ENCODE results near the gene TFF1. TPM values are rescaled to one million over a fixed set of nuclear protein-coding genes. Genes with fewer than 3 reads are reported as not detected.

Gene TFF1
- total RNA-seq, 1 donor from 2014 or later, result not detected

- DNase-seq (ENCODE audit: low spot score), result no peak
Observed at GRCh38 chr21:42317826-42318746, 48.2 kb downstream of the TFF1 start.

- DNase-seq (ENCODE audit: low spot score), result no peak
Observed at GRCh38 chr21:42317341-42317741, 49.0 kb downstream of the TFF1 start.

DNA sequence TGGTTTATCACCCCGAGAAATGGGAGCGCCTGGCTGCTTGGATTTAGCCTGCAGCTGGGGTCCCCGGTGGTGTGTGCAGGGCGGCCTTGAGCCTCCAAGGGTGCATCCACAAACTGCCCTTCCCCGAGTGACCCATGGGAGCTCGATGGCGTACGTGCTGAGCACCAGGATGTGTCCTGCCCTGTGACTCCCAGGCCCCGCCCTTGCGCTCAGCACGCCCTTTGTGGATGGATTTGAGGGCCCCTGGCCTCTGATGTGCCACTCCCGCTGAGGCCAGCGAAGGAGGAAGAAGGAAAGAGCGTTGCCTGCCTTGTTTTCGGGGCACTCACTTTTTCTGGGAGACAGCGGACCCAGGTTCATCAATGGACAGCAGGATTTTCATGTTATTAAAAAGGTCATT lies 49.4 kb downstream of the TFF1 start:
- no peak for DNase-seq (ENCODE audit: low spot score)

GRCh38 chr21:42315296-42315891 lies 50.9 kb downstream of the TFF1 start, which contains the start of gene TFF3:
Gene TFF3 (minus strand): TSS chr21:42315409. CDS start chr21:42315374, 35 bp downstream.
- DNase-seq (ENCODE audit: low spot score), result peak; percentile 37

DNA sequence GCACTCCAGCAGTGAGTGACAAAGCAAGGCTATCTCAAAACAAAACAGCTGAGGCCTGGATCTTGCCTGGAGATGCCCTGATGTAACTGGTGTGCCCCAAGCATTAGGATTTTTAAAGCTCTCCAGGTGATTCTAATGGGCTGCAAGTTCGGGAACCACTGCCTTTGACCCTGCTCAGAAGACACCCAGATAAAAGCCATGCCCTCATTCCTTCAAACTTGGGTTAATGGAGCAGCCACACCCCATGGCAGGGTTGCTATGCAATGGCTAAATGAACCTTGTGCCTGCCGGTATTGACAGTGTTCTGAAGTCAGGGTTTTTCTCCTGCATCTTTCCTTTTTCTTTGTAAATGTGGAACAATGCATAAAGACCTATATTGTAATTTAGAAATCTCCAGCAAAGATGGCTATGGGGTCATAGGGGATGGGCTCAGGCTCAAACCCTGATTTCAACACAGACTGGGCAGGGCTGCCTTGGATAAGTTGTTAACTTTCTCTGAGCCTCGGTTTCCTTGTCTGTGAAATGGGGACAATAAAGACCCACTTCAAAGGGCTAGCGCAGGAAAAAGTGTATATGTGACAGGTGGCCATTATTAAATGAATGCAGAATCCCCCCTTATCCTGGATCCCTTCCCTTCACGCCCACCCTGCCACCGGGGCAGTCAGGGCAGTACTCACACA lies 51.6 kb downstream of the TFF1 start:
- no peak for DNase-seq (ENCODE audit: low spot score)

GRCh38 chr21:42313501-42313969 lies 52.8 kb downstream of the TFF1 start:
- no peak for DNase-seq (ENCODE audit: low spot score)

DNA sequence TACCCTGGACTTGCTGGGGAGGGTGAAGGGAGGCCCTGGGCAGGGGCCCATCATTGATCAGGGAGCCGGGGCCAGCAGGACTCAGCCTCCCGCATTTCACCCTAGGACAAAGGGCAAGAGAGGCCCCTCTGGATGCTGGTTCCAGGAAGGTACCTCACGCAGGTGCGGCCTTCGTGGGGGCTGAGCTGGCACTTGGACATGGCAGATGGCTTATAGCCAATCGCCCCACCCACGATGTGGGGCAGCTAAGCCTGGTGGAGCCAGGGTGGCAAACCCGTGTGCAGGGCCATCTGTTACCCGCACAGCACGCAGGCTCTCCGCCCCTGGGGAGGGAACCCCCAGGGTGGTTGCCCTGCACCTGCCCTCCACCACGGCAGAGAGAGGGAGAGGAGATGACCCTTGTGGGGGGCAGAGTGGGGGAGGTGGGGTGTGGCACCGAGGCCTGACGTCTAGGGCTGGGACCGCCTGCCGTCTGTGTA lies 53.7 kb downstream of the TFF1 start:
- no peak for DNase-seq (ENCODE audit: low spot score)

Other genes with a start within 250 kb of the TFF1 start
- 6.5 TPM for gene ABCG1, start 147.4 kb downstream of the TFF1 start, total RNA-seq (ENCODE audit: insufficient read depth, low replicate concordance)
- 0.48 TPM for gene TFF3, start 51.1 kb downstream of the TFF1 start, total RNA-seq (ENCODE audit: insufficient read depth, low replicate concordance)
- not detected for gene TFF2, start 15.5 kb downstream of the TFF1 start, total RNA-seq (ENCODE audit: insufficient read depth, low replicate concordance)
- 1.7 TPM for gene TMPRSS3, start 29.5 kb upstream of the TFF1 start, total RNA-seq (ENCODE audit: insufficient read depth, low replicate concordance)
- 1.9 TPM for gene UBASH3A, start 37.4 kb upstream of the TFF1 start, total RNA-seq (ENCODE audit: insufficient read depth, low replicate concordance)
- gene RSPH1, start 129.7 kb upstream of the TFF1 start, total RNA-seq (ENCODE audit: insufficient read depth, low replicate concordance), result 0.72 TPM
- 4.8 TPM for gene SLC37A1, start 147.3 kb upstream of the TFF1 start, total RNA-seq (ENCODE audit: insufficient read depth, low replicate concordance)

Data from umbilical cord (tissue), 2 donors.